ENCODE measurements around the gene PPM1D.
"Not testable (repeated sequence)": the region's sequence is repeated elsewhere in the genome, so short reads cannot be mapped to it uniquely, and the experiment has no call there.

PPM1D gene

GRCh38 chr17:60671482-60671881 lies 71.5 kb downstream of the PPM1D start:
- no peak overlapping the region for H3K4me3 ChIP-seq (ENCODE audit: low read depth, low read length)
- TF ChIP-seq CTCF (IDR thresholded peaks at IDR 0.05; ENCODE audit: low read depth, low read length) = no peak
- TF ChIP-seq MYC (IDR thresholded peaks at IDR 0.05; ENCODE audit: low read depth, low read length) = no peak
- TF ChIP-seq POLR2A (IDR thresholded peaks at IDR 0.05; ENCODE audit: extremely low read depth, insufficient read length) = no peak
- no peak for TF ChIP-seq MAX (IDR thresholded peaks at IDR 0.05; ENCODE audit: low read depth, low read length)
- DNase-seq (ENCODE audit: low read depth) = no peak

- DNase-seq (ENCODE audit: low read depth); H3K4me3 ChIP-seq (ENCODE audit: low read depth, low read length): not testable (repeated sequence)
Measured at GRCh38 chr17:60674637-60675036, 74.6 kb downstream of the PPM1D start.

GRCh38 chr17:60675997-60676396 lies 76.0 kb downstream of the PPM1D start:
- TF ChIP-seq POLR2A (IDR thresholded peaks at IDR 0.05; ENCODE audit: extremely low read depth, insufficient read length) = no peak
- no peak for TF ChIP-seq MAX (IDR thresholded peaks at IDR 0.05; ENCODE audit: low read depth, low read length)
- no peak for TF ChIP-seq MYC (IDR thresholded peaks at IDR 0.05; ENCODE audit: low read depth, low read length)
- no peak for TF ChIP-seq CTCF (IDR thresholded peaks at IDR 0.05; ENCODE audit: low read depth, low read length)
- no peak for DNase-seq (ENCODE audit: low read depth)
- H3K4me3 ChIP-seq (ENCODE audit: low read depth, low read length) = no peak overlapping the region

GRCh38 chr17:60676758-60677307 lies 76.8 kb downstream of the PPM1D start:
- peak overlapping the region; percentile 96 for H3K4me3 ChIP-seq (ENCODE audit: low read depth, low read length)
- no peak for DNase-seq (ENCODE audit: low read depth)
- no peak for TF ChIP-seq MYC (IDR thresholded peaks at IDR 0.05; ENCODE audit: low read depth, low read length)
- no peak for TF ChIP-seq CTCF (IDR thresholded peaks at IDR 0.05; ENCODE audit: low read depth, low read length)
- TF ChIP-seq POLR2A (IDR thresholded peaks at IDR 0.05; ENCODE audit: extremely low read depth, insufficient read length) = peak; percentile 51

- peak within 1 kb of the TSS; percentile 96 for H3K4me3 ChIP-seq (ENCODE audit: low read depth, low read length)
- DNase-seq (ENCODE audit: low read depth) = peak; percentile 98
- peak; percentile 77; the same call in 1 of the 2 replicates for TF ChIP-seq MYC (IDR thresholded peaks at IDR 0.05; ENCODE audit: low read depth, low read length)
- TF ChIP-seq MAX (IDR thresholded peaks at IDR 0.05; ENCODE audit: low read depth, low read length) = peak; percentile 100
- peak; percentile 73 for TF ChIP-seq POLR2A (IDR thresholded peaks at IDR 0.05; ENCODE audit: extremely low read depth, insufficient read length)
- no peak for TF ChIP-seq CTCF (IDR thresholded peaks at IDR 0.05; ENCODE audit: low read depth, low read length)
Measured at GRCh38 chr17:60677308-60678117, 77.5 kb downstream of the PPM1D start, which contains the start of gene BCAS3. Gene BCAS3 (plus strand): TSS chr17:60677851.

GRCh38 chr17:60678118-60678444 lies 78.1 kb downstream of the PPM1D start:
- no peak for TF ChIP-seq CTCF (IDR thresholded peaks at IDR 0.05; ENCODE audit: low read depth, low read length)
- TF ChIP-seq MYC (IDR thresholded peaks at IDR 0.05; ENCODE audit: low read depth, low read length) = no peak
- no peak for TF ChIP-seq POLR2A (IDR thresholded peaks at IDR 0.05; ENCODE audit: extremely low read depth, insufficient read length)
- TF ChIP-seq MAX (IDR thresholded peaks at IDR 0.05; ENCODE audit: low read depth, low read length) = no peak
- H3K4me3 ChIP-seq (ENCODE audit: low read depth, low read length) = peak overlapping the region; percentile 96
- no peak for DNase-seq (ENCODE audit: low read depth)
